Measurements from ENCODE around the gene FUS. TPM values are rescaled to one million over a fixed set of nuclear protein-coding genes. Genes with fewer than 3 reads are reported as not detected.

FUS gene
- total and polyA plus RNA-seq, 8 donors = 180 to 829 (median 779) TPM

DNA sequence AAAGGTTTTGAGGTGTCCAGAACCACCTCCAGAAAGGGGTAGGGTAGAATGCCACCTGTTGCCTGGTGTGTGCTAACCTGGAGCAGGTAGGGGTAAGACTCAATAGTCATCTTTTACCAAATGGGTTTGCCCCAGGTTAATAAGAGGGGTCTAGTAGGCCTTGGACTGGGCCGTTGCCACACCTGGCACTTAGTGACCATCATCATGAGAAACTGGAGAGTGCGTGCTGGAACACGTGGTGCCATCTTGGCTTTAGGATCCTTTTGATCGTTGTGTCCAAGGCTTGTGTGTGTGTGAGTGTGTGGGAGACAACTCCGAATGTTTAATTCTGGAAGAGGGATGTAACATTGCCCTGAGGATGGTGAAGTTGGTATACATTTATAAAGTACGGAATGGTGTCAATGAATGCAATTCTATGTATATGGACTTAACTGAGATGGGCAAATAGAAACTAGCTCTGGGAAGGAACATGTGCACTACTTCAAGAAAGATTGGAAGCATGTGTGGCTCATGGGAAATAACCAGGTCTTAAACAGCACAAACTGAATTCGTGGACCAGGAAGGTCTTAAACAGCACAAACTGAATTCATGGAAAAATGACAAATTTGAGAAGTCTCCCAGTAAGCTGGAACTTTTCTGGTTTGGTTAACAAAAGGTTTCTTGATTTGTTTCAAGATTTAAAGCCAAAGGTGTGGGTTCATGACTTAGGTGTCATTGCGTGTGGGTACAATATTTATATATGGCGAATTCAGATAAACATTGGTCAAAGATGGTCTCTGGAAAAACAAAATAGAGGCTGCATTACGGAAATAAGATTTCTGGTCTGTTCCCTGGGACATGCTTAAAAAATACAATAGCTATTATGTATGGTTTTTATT is 7.2 kb downstream of the FUS start:
- intact Hi-C loops (cut with DNase I) = no loop called here
- Histone ChIP-seq H3K9me3 (no peaks in the 10 kb centered on the region), H3K36me3 (peaks cover 5 to 100% of the 10 kb centered on the region in 2 donors), H3K27me3 (no peaks in the 10 kb centered on the region), H3K4me1 (peaks cover 13 to 52% of the 10 kb centered on the region in 2 donors), H3K4me3 (no peak overlapping the region), H3K27ac (no peak overlapping the region)
- TF ChIP-seq, protein P1, sequence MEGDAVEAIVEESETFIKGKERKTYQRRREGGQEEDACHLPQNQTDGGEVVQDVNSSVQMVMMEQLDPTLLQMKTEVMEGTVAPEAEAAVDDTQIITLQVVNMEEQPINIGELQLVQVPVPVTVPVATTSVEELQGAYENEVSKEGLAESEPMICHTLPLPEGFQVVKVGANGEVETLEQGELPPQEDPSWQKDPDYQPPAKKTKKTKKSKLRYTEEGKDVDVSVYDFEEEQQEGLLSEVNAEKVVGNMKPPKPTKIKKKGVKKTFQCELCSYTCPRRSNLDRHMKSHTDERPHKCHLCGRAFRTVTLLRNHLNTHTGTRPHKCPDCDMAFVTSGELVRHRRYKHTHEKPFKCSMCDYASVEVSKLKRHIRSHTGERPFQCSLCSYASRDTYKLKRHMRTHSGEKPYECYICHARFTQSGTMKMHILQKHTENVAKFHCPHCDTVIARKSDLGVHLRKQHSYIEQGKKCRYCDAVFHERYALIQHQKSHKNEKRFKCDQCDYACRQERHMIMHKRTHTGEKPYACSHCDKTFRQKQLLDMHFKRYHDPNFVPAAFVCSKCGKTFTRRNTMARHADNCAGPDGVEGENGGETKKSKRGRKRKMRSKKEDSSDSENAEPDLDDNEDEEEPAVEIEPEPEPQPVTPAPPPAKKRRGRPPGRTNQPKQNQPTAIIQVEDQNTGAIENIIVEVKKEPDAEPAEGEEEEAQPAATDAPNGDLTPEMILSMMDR (IDR thresholded peaks at IDR 0.05) = no peak
- DNase-seq (no peak), ATAC-seq (no peak)

DNA sequence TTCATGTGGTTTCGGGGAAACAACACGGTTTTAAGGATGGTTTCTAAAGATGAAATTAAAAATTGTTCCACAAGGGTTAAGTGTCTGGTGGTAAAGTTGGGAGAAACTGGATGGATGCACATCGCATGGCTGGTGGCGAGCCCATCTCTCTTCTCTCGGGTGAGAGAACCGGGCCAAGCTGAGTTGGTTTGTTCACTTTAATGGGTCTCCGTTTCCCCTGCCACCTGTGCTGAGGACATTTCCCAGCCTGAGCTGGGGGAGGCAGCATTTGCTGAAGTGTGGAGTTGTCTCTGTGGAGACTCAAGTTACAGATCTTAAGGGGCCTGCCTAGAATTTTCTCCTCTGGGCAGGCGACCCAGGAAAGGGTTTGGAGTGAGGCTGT is 7.9 kb downstream of the FUS start:
- ATAC-seq = no peak
- intact Hi-C loops (cut with DNase I) = no loop called here
- DNase-seq = no peak

DNA sequence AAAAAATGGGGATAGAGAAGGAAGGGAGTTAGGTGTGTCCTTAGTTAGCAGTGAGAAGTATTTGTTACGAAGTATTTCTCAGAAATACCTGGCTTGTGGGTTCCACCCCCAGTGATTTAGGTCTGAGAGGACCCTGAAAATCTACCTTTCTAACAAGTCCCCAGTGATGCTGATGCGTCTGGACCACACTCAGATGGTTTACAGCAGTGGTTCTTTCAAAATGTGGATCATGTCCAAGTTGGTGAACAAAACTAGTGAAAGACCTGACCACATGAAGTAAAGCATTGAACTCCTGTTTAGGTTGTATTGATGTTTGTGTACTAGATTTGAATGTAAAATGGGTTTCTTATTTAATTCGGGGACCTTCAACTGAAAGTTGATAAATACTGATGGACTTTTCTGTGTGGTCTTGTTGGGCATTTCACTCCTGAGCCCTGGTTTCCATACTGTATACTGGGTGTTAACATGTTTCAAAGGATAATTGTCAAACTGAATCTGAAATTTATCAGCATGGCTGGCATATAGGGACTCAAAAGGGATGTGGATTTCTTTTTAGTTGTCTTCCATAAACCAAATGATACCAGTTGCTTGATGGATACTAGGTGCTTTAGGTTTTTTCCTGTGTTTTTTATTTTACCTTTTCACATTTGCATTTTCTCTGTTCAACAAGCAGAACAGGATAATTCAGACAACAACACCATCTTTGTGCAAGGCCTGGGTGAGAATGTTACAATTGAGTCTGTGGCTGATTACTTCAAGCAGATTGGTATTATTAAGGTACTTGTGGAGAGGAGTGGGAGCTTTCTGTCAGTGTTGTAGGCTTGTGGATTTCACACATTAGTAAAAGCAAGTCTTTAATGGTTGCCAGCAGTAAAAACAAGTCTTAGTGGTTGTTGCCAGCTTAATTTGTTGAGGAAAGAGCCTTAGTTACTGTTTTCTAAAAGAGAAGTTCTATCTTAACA is 8.8 kb downstream of the FUS start:
- TF ChIP-seq, protein P1 (IDR thresholded peaks at IDR 0.05) = no peak
- intact Hi-C loops (cut with DNase I) = no loop called here
- peaks cover 5 to 100% of the 10 kb centered on the region in 2 donors for H3K36me3 ChIP-seq

More for the DNA sequence above, 7.9 kb downstream of the FUS start:
- no peak overlapping the region for H3K4me3 ChIP-seq
- peaks cover 6 to 46% of the 10 kb centered on the region in 2 donors for H3K4me1 ChIP-seq
- no peaks in the 10 kb centered on the region for H3K27me3 ChIP-seq
- no peak overlapping the region for H3K27ac ChIP-seq
- TF ChIP-seq, protein P1 (IDR thresholded peaks at IDR 0.05) = no peak
- peaks cover 5 to 100% of the 10 kb centered on the region in 2 donors for H3K36me3 ChIP-seq
- no peaks in the 10 kb centered on the region for H3K9me3 ChIP-seq

DNA sequence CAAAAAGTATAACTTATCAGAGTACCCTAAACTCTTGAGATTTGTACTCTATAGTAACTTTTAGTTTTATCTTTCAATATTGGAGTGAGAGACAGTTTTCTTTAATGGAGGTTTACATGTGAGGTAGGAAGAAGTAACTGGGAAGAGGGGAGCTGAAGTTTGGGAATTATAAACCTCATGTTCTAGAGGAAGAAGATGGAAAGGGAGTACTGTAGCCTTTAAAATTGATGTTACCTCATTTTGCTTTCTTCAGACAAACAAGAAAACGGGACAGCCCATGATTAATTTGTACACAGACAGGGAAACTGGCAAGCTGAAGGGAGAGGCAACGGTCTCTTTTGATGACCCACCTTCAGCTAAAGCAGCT is 9.5 kb downstream of the FUS start:
- no peak overlapping the region for H3K4me3 ChIP-seq
- no peaks in the 10 kb centered on the region for H3K27me3 ChIP-seq
- TF ChIP-seq, protein P1 (IDR thresholded peaks at IDR 0.05) = no peak
- H3K27ac ChIP-seq = no peak overlapping the region
- no peak for ATAC-seq
- peaks cover 0 to 31% of the 10 kb centered on the region in 2 donors for H3K4me1 ChIP-seq
- no peaks in the 10 kb centered on the region for H3K9me3 ChIP-seq
- intact Hi-C loops (cut with DNase I) = no loop called here
- H3K36me3 ChIP-seq = peaks cover 5 to 100% of the 10 kb centered on the region in 2 donors
- no peak for DNase-seq

More for the DNA sequence above, 8.8 kb downstream of the FUS start:
- no peak for DNase-seq
- Histone ChIP-seq H3K4me1 (peaks cover 0 to 37% of the 10 kb centered on the region in 2 donors), H3K4me3 (no peak overlapping the region), H3K9me3 (no peaks in the 10 kb centered on the region), H3K27ac (no peak overlapping the region), H3K27me3 (no peaks in the 10 kb centered on the region)
- no peak for ATAC-seq

DNA sequence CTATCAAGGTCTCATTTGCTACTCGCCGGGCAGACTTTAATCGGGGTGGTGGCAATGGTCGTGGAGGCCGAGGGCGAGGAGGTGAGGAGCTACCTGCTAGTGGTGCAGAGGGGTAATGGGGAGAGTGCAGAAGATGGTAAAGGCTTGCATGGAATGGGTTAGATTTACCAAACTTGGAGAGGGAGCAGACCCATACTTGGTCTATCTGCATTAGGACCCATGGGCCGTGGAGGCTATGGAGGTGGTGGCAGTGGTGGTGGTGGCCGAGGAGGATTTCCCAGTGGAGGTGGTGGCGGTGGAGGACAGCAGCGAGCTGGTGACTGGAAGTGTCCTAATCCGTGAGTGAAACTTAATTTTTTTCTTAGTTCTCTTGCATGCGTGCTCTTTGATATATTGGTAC is 10.1 kb downstream of the FUS start:
- H3K36me3 ChIP-seq = peaks cover 5 to 100% of the 10 kb centered on the region in 2 donors
- no peak overlapping the region for H3K27ac ChIP-seq

More for the DNA sequence above, 10.1 kb downstream of the FUS start:
- Histone ChIP-seq H3K9me3 (no peaks in the 10 kb centered on the region), H3K4me3 (no peak overlapping the region), H3K27me3 (no peaks in the 10 kb centered on the region), H3K4me1 (peaks cover 0 to 27% of the 10 kb centered on the region in 2 donors)
- ATAC-seq = no peak
- DNase-seq = no peak
- intact Hi-C loops (cut with DNase I) = no loop called here
- TF ChIP-seq, protein P1 (IDR thresholded peaks at IDR 0.05) = no peak

All from left lung (tissue), 10 donors.